Neural progenitor cell (in vitro differentiated cells): Measurements from ENCODE around the gene LDLRAD4. TPM values are rescaled to one million over a fixed set of nuclear protein-coding genes. Genes with fewer than 3 reads are reported as not detected.

Source experiments
- DNase-seq: peaks from one replicate; pipeline ENCODE4 v3.0.0-alpha.2; 2016; ENCODE audit warnings: low spot score
- H2AFZ ChIP-seq: fragments of 200-600 bp; sonication (generic); replicated peaks from 2 replicates; pipeline ENCODE4 v1.6.1; 2016; ENCODE audit warnings: antibody characterized with exemption
- H3F3A ChIP-seq: fragments of 200-600 bp; sonication (generic); 2 replicates; pipeline ENCODE4 v1.6.1; 2016; ENCODE audit warnings: antibody characterized with exemption, low read depth
- H3K27ac ChIP-seq: fragments of 200-600 bp; sonication (generic); 2 replicates; pipeline ENCODE4 v1.5.1; 2016; ENCODE audit warnings: mild to moderate bottlenecking
- H3K27me3 ChIP-seq: fragments of 200-600 bp; sonication (generic); 2 replicates; pipeline ENCODE4 v1.6.1; 2016; ENCODE audit warnings: mild to moderate bottlenecking, moderate library complexity
- H3K36me3 ChIP-seq: fragments of 200-600 bp; sonication (generic); 2 replicates; pipeline ENCODE4 v1.5.1; 2016
- H3K4me1 ChIP-seq: fragments of 200-600 bp; sonication (generic); 2 replicates; pipeline ENCODE4 v1.6.1; 2016; ENCODE audit warnings: mixed run types
- H3K4me2 ChIP-seq: fragments of 200-600 bp; sonication (generic); 2 replicates; pipeline ENCODE4 v1.6.1; 2016
- H3K4me3 ChIP-seq: fragments of 200-600 bp; sonication (generic); 2 replicates; pipeline ENCODE4 v1.5.1; 2016
- H3K79me2 ChIP-seq: fragments of 200-600 bp; sonication (generic); 2 replicates; pipeline ENCODE4 v1.6.1; 2016; ENCODE audit warnings: low read depth
- H3K9ac ChIP-seq: fragments of 200-600 bp; sonication (generic); 2 replicates; pipeline ENCODE4 v1.6.1; 2016
- H3K9me3 ChIP-seq: fragments of 200-600 bp; sonication (generic); 2 replicates; pipeline ENCODE4 v1.5.1; 2016; ENCODE audit warnings: low read depth
- H4K20me1 ChIP-seq: fragments of 200-600 bp; sonication (generic); 2 replicates; pipeline ENCODE4 v1.6.1; 2016; ENCODE audit warnings: low read depth
- H3K27ac Mint-ChIP-seq: 3 replicates; pipeline ENCODE4 v1.8.0; 2021; ENCODE audit warnings: mixed read lengths
- H3K27me3 Mint-ChIP-seq: 2 replicates; pipeline ENCODE4 v1.8.0; 2022; ENCODE audit warnings: low read depth, mild to moderate bottlenecking, inconsistent platforms, moderate library complexity, mixed read lengths; ENCODE audit not compliant: insufficient read depth
- H3K36me3 Mint-ChIP-seq: 3 replicates; pipeline ENCODE4 v1.8.0; 2021; ENCODE audit warnings: mixed read lengths
- H3K4me1 Mint-ChIP-seq: 3 replicates; pipeline ENCODE4 v1.8.0; 2021; ENCODE audit warnings: mixed read lengths
- H3K4me3 Mint-ChIP-seq: 3 replicates; pipeline ENCODE4 v1.8.0; 2021; ENCODE audit warnings: mild to moderate bottlenecking, moderate library complexity, mixed read lengths
- H3K9me3 Mint-ChIP-seq: 3 replicates; pipeline ENCODE4 v1.8.0; 2020; ENCODE audit warnings: mixed read lengths
- CTCF ChIP-seq: fragments of 200-600 bp; sonication (generic); IDR thresholded peaks from 2 replicates; pipeline ENCODE4 v1.5.1; 2017; ENCODE audit warnings: antibody characterized with exemption, mild to moderate bottlenecking
- EZH2 ChIP-seq: fragments of 200-600 bp; sonication (generic); IDR thresholded peaks from 2 replicates; pipeline ENCODE4 v1.6.1; 2017; ENCODE audit warnings: antibody characterized with exemption, mild to moderate bottlenecking, moderate library complexity
- EZH2phosphoT487 ChIP-seq: fragments of 200-600 bp; sonication (generic); IDR thresholded peaks from 2 replicates; pipeline ENCODE4 v1.6.1; 2017; ENCODE audit warnings: antibody characterized with exemption
- total RNA-seq: library from RNA; depleted of rRNA; stranded (reverse); fragments of >200 nt; gene quantifications from 2 replicates; pipeline ENCODE4 v1.2.3, GENCODE V29; 2015; ENCODE audit warnings: low replicate concordance

The LDLRAD4 gene
- total RNA-seq, 1 donor from 2014 or later: 0.65 TPM

GRCh38 chr18:13635046-13635445 lies 416.5 kb downstream of the LDLRAD4 start:
- Histone ChIP-seq H3K36me3 (no peaks in the 10 kb centered on the region), H3K4me1 (no peaks in the 10 kb centered on the region), H4K20me1 (no peaks in the 10 kb centered on the region), H3K27ac (no peak overlapping the region), H3K4me2 (no peak overlapping the region), H3K27me3 (no peaks in the 10 kb centered on the region), H3F3A (no peaks in the 10 kb centered on the region), H3K9ac (no peak overlapping the region), H3K9me3 (no peaks in the 10 kb centered on the region), H3K4me3 (no peak overlapping the region), H2AFZ (no peak overlapping the region), H3K79me2 (no peaks in the 10 kb centered on the region)
- Mint-ChIP-seq H3K27ac (no peak overlapping the region), H3K4me1 (peaks cover 5% of the 10 kb centered on the region), H3K36me3 (no peaks in the 10 kb centered on the region), H3K9me3 (peaks cover 3% of the 10 kb centered on the region), H3K27me3 (no peaks in the 10 kb centered on the region), H3K4me3 (no peak overlapping the region)
- DNase-seq: no peak
- TF ChIP-seq CTCF (no peak), EZH2phosphoT487 (no peak), EZH2 (no peak)

- H3K4me3 ChIP-seq: no peak overlapping the region
- Mint-ChIP-seq H3K27ac (no peak overlapping the region), H3K27me3 (no peaks in the 10 kb centered on the region), H3K4me1 (peaks cover 3% of the 10 kb centered on the region), H3K9me3 (peaks cover 6% of the 10 kb centered on the region), H3K36me3 (peaks cover 2% of the 10 kb centered on the region), H3K4me3 (no peak overlapping the region)
- no peaks in the 10 kb centered on the region for H4K20me1 ChIP-seq
- TF ChIP-seq EZH2: no peak
- TF ChIP-seq CTCF: no peak
- no peak for TF ChIP-seq EZH2phosphoT487
- no peaks in the 10 kb centered on the region for H3F3A ChIP-seq
- peaks cover 15% of the 10 kb centered on the region for H3K27me3 ChIP-seq
- no peak for DNase-seq
- no peak overlapping the region for H3K9ac ChIP-seq
- H3K79me2 ChIP-seq: no peaks in the 10 kb centered on the region
- H3K4me2 ChIP-seq: no peak overlapping the region
- no peak overlapping the region for H2AFZ ChIP-seq
- no peak overlapping the region for H3K27ac ChIP-seq
- H3K36me3 ChIP-seq: no peaks in the 10 kb centered on the region
- no peaks in the 10 kb centered on the region for H3K9me3 ChIP-seq
- no peaks in the 10 kb centered on the region for H3K4me1 ChIP-seq
Observed at GRCh38 chr18:13638719-13639595, 420.4 kb downstream of the LDLRAD4 start.

- H2AFZ ChIP-seq: no peak overlapping the region
- H3K4me3 Mint-ChIP-seq: no peak overlapping the region
- no peak overlapping the region for H3K4me3 ChIP-seq
- no peaks in the 10 kb centered on the region for H3K9me3 ChIP-seq
- peaks cover 4% of the 10 kb centered on the region for H3K36me3 Mint-ChIP-seq
- peaks cover 15% of the 10 kb centered on the region for H3K27me3 ChIP-seq
- no peaks in the 10 kb centered on the region for H3K36me3 ChIP-seq
- H3K79me2 ChIP-seq: no peaks in the 10 kb centered on the region
- H3F3A ChIP-seq: no peaks in the 10 kb centered on the region
- no peak for DNase-seq
- H3K4me1 Mint-ChIP-seq: peaks cover 3% of the 10 kb centered on the region
- no peaks in the 10 kb centered on the region for H4K20me1 ChIP-seq
- no peaks in the 10 kb centered on the region for H3K4me1 ChIP-seq
- H3K9ac ChIP-seq: no peak overlapping the region
- H3K27ac ChIP-seq: no peak overlapping the region
- H3K4me2 ChIP-seq: no peak overlapping the region
- TF ChIP-seq EZH2: no peak
- no peak for TF ChIP-seq CTCF
- no peak for TF ChIP-seq EZH2phosphoT487
- no peaks in the 10 kb centered on the region for H3K27me3 Mint-ChIP-seq
- no peak overlapping the region for H3K27ac Mint-ChIP-seq
- peaks cover 3% of the 10 kb centered on the region for H3K9me3 Mint-ChIP-seq
Observed at GRCh38 chr18:13640266-13640860, 421.8 kb downstream of the LDLRAD4 start.
